ENCODE data around the gene IL1A. TPM values are rescaled to one million over a fixed set of nuclear protein-coding genes. Genes with fewer than 3 reads are reported as not detected.

Gene IL1A
- total and polyA plus RNA-seq, 2 donors from 2014 or later, result 0.13 TPM; not detected in 1

DNA sequence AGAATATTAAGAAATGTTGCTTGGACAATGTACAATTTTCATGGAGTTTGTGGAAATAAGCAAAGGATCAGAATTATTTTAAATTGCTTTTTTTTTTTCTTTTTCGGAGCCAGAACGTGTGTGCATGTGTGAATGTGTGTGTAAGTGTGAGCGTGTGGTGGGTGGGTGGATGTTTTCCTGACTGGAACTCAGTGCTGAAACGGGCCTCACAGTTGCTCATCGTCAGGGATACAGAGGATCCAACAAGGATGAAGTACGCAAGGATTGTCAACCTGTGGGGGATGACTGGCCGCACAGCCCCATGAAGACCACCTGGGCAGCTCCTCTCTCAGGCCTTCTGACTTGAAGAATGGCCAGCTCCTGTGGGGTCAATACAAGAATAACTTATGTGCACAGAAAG, 34.8 kb upstream of the IL1A start:
- Histone ChIP-seq H3K27ac (ENCODE audit: low read depth in 2 of 2, low read length in 2 of 2) (no peak overlapping the region), H3K4me1 (ENCODE audit: control insufficient read depth in 2 of 3, insufficient read depth in 2 of 3, low read depth in 1 of 3, low read length in 3 of 3) (peaks cover 0 to 10% (median 3%) of the 10 kb centered on the region in 3 donors), H3K36me3 (ENCODE audit: control insufficient read depth in 2 of 3, insufficient read depth in 3 of 3, low read length in 3 of 3) (no peaks in the 10 kb centered on the region), H3K4me3 (ENCODE audit: low read length in 3 of 3) (no peak overlapping the region), H3K27me3 (ENCODE audit: control insufficient read depth, insufficient read depth, low read length) (no peaks in the 10 kb centered on the region), H3K9ac (ENCODE audit: low read length in 3 of 3) (no peak overlapping the region), H3K9me3 (ENCODE audit: control insufficient read depth in 2 of 3, insufficient read depth in 1 of 3, low read length in 3 of 3) (no peaks in the 10 kb centered on the region)
- intact Hi-C loops (cut with DNase I), result no loop called here
- TF ChIP-seq, protein P1, sequence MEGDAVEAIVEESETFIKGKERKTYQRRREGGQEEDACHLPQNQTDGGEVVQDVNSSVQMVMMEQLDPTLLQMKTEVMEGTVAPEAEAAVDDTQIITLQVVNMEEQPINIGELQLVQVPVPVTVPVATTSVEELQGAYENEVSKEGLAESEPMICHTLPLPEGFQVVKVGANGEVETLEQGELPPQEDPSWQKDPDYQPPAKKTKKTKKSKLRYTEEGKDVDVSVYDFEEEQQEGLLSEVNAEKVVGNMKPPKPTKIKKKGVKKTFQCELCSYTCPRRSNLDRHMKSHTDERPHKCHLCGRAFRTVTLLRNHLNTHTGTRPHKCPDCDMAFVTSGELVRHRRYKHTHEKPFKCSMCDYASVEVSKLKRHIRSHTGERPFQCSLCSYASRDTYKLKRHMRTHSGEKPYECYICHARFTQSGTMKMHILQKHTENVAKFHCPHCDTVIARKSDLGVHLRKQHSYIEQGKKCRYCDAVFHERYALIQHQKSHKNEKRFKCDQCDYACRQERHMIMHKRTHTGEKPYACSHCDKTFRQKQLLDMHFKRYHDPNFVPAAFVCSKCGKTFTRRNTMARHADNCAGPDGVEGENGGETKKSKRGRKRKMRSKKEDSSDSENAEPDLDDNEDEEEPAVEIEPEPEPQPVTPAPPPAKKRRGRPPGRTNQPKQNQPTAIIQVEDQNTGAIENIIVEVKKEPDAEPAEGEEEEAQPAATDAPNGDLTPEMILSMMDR (IDR thresholded peaks at IDR 0.05; ENCODE audit: borderline replicate concordance, extremely low read depth, insufficient read depth), result no peak
- no peak for DNase-seq
- FAIRE-seq, result no peak

GRCh38 chr2:112818094-112818902, 34.0 kb upstream of the IL1A start:
- no peaks in the 10 kb centered on the region for H3K9me3 ChIP-seq (ENCODE audit: control insufficient read depth in 2 of 3, insufficient read depth in 1 of 3, low read length in 3 of 3)
- intact Hi-C loops (cut with DNase I), result no loop called here
- H3K27me3 ChIP-seq (ENCODE audit: control insufficient read depth, insufficient read depth, low read length), result no peaks in the 10 kb centered on the region
- H3K4me3 ChIP-seq (ENCODE audit: low read length in 3 of 3), result no peak overlapping the region
- FAIRE-seq, result no peak
- peaks cover 0 to 14% (median 3%) of the 10 kb centered on the region in 3 donors for H3K4me1 ChIP-seq (ENCODE audit: control insufficient read depth in 2 of 3, insufficient read depth in 2 of 3, low read depth in 1 of 3, low read length in 3 of 3)
- TF ChIP-seq, protein P1 (IDR thresholded peaks at IDR 0.05; ENCODE audit: borderline replicate concordance, extremely low read depth, insufficient read depth), result no peak
- peak overlapping the region; percentile 12 to 58 for H3K27ac ChIP-seq (ENCODE audit: low read depth in 2 of 2, low read length in 2 of 2)
- peak in 3 of 5 donors; percentile 25 to 44 (median 40) for DNase-seq
- no peaks in the 10 kb centered on the region for H3K36me3 ChIP-seq (ENCODE audit: control insufficient read depth in 2 of 3, insufficient read depth in 3 of 3, low read length in 3 of 3)
- no peak overlapping the region for H3K9ac ChIP-seq (ENCODE audit: low read length in 3 of 3)

DNA sequence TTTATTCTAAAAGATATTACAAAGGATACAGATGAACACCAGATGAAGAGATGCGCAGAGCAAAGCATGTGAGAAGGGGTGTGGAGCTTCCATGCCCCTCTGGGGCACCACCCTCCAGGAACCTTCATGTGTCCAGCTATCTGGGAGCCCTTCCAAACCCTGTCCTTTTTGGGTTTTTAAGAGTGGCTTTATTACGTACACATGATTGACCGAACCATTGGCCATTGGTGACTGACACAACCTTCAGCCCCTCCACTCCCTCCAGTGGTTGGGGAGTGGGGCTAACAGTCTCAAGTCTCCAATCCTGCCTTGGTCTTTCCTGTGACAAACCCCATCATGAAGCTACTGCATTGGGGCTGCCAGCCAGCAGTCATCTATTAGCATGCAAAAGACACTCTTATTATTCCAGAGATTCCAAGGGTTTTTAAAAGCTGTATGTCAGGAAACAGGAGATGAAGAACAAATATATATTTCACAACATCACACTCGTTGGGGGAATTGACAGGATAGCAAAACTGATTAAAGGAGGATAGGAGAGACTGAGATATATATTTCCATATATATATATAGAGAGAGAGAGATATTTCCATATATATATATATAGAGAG, 32.9 kb upstream of the IL1A start:
- DNase-seq (no peak), FAIRE-seq (no peak)
- intact Hi-C loops (cut with DNase I), result no loop called here
- no peak overlapping the region for H3K27ac ChIP-seq (ENCODE audit: low read depth in 2 of 2, low read length in 2 of 2)
- no peak overlapping the region for H3K9ac ChIP-seq (ENCODE audit: low read length in 3 of 3)
- H3K4me1 ChIP-seq (ENCODE audit: control insufficient read depth in 2 of 3, insufficient read depth in 2 of 3, low read depth in 1 of 3, low read length in 3 of 3), result peaks cover 0 to 25% (median 8%) of the 10 kb centered on the region in 3 donors
- no peaks in the 10 kb centered on the region for H3K36me3 ChIP-seq (ENCODE audit: control insufficient read depth in 2 of 3, insufficient read depth in 3 of 3, low read length in 3 of 3)
- H3K9me3 ChIP-seq (ENCODE audit: control insufficient read depth in 2 of 3, insufficient read depth in 1 of 3, low read length in 3 of 3), result no peaks in the 10 kb centered on the region
- TF ChIP-seq, protein P1 (IDR thresholded peaks at IDR 0.05; ENCODE audit: borderline replicate concordance, extremely low read depth, insufficient read depth), result no peak
- H3K4me3 ChIP-seq (ENCODE audit: low read length in 3 of 3), result no peak overlapping the region
- H3K27me3 ChIP-seq (ENCODE audit: control insufficient read depth, insufficient read depth, low read length), result no peaks in the 10 kb centered on the region

All from kidney (tissue), 14 donors.